ENCODE measurements around the gene C7orf57. TPM values are rescaled to one million over a fixed set of nuclear protein-coding genes. Genes with fewer than 3 reads are reported as not detected.

C7orf57 gene
- total and polyA plus RNA-seq, 2 experiments from 2014 or later: 0.42 to 2.1 TPM

GRCh38 chr7:48049850-48050249 lies 14.5 kb downstream of the C7orf57 start:
- no peak overlapping the region for H3K4me3 ChIP-seq
- no peaks in the 10 kb centered on the region for H3K4me1 ChIP-seq (ENCODE audit: insufficient read depth)
- H3K9me2 ChIP-seq (ENCODE audit: insufficient read depth): no peaks in the 10 kb centered on the region; the same call in none of the 2 replicates
- H3K9me3 Mint-ChIP-seq: no peaks in the 10 kb centered on the region
- no peaks in the 10 kb centered on the region for H3K36me3 Mint-ChIP-seq (ENCODE audit: low read depth)
- no peaks in the 10 kb centered on the region for H3K27me3 ChIP-seq (ENCODE audit: insufficient read depth)
- no peak overlapping the region for H2AFZ ChIP-seq
- no peaks in the 10 kb centered on the region for H3F3A ChIP-seq (replicated peaks; ENCODE audit: low read depth)
- H3K36me3 ChIP-seq (ENCODE audit: insufficient read depth): no peaks in the 10 kb centered on the region
- ATAC-seq (no peak), DNase-seq (ENCODE audit: low spot score) (no peak)
- no peak overlapping the region for H3K27ac Mint-ChIP-seq
- H3K79me2 ChIP-seq (replicated peaks; ENCODE audit: insufficient read depth): no peaks in the 10 kb centered on the region
- H4K20me1 ChIP-seq (replicated peaks; ENCODE audit: insufficient read depth): no peaks in the 10 kb centered on the region
- TF ChIP-seq CREB1 (CRISPR knock-in tag; IDR thresholded peaks at IDR 0.05; ENCODE audit: low read depth): no peak
- no peak for TF ChIP-seq POLR2AphosphoS5 (IDR thresholded peaks at IDR 0.05; ENCODE audit: low read depth)
- no peak for TF ChIP-seq STAT1 (IDR thresholded peaks at IDR 0.05; ENCODE audit: unreplicated experiment)
- no peak for TF ChIP-seq ZNF462 (CRISPR knock-in tag; IDR thresholded peaks at IDR 0.05)
- no peak for TF ChIP-seq JUNB (IDR thresholded peaks at IDR 0.05; ENCODE audit: unreplicated experiment)
- TF ChIP-seq REST (IDR thresholded peaks at IDR 0.05; ENCODE audit: unreplicated experiment): no peak
- TF ChIP-seq EZH2 (IDR thresholded peaks at IDR 0.05; ENCODE audit: low read depth, unreplicated experiment): no peak
- TF ChIP-seq ZNF114 (CRISPR knock-in tag; IDR thresholded peaks at IDR 0.05): no peak
- no peak overlapping the region for H3K4me3 Mint-ChIP-seq
- peaks cover 2% of the 10 kb centered on the region; the same call in 2 of the 3 replicates for H3K4me1 Mint-ChIP-seq
- no peak overlapping the region for H3K4me2 ChIP-seq
- peaks cover 7% of the 10 kb centered on the region for H3K27me3 Mint-ChIP-seq (ENCODE audit: insufficient read depth, low read depth, poor library complexity)
- H3K27ac ChIP-seq (ENCODE audit: low read depth): no peak overlapping the region
